HG03064 (cell line): ENCODE results near the gene PTPRZ1.

Source experiments
- ATAC-seq: cut with Tn5 transposase; IDR thresholded peaks from one replicate; pipeline ENCODE4 v1.9.1; 2021; ENCODE audit warnings: low read depth; ENCODE audit not compliant: unreplicated experiment

Gene PTPRZ1

DNA sequence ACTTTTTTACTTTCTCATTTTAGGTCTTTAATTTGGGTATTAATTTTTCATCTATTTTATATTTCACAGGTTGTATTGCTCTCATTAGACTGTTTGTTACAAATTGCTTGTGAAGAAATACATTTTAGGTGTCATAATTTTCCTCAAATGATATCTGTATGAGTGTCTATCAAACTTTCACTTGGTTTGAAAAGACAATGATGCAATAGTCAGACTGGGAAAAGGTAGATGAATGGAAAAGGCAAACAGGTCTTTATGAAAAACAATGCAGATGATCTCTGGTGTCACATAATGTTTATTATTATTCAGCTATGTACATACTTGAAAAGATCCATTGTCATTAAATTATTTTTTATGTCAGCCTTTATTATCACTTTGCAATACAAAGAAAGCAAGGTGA is 80.2 kb downstream of the PTPRZ1 start:
- no peak for ATAC-seq

DNA sequence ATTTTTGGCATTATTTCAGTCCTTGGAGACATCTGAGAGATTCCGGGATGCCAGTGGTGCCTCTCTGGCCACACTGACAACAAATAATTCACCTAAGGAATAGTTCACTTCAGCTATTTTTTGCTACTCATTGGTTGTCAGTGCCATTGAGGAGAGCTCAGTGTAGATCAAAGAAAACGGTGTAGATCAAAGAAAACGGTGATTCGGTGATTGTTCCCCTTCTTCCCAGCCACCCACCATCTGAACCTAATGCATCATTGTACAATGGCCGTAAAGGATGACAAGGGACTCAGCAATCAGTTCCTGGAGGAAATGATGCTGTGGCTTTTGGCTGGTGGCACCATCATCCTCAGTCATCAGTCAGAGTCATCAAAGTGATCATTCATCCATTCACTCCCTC is 80.6 kb downstream of the PTPRZ1 start:
- no peak for ATAC-seq

DNA sequence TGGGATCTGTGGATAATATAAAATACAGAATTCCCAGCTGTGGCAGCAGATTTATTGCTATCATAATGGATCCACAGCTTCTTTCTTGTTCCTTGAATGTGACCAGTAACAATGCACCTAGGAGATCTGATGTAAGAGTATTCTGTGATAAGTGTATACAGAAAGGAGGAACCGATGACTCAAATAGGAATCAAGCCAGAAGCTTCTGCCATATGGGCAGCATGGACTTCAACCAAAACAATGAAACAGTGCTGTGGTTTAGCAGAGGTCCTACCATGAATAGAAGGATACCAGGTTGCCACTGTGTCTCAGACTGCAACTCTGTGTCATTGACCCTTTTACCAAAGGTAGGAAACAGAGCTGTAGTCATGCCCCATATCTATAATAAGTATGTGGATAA is 81.8 kb downstream of the PTPRZ1 start:
- ATAC-seq, result no peak

DNA sequence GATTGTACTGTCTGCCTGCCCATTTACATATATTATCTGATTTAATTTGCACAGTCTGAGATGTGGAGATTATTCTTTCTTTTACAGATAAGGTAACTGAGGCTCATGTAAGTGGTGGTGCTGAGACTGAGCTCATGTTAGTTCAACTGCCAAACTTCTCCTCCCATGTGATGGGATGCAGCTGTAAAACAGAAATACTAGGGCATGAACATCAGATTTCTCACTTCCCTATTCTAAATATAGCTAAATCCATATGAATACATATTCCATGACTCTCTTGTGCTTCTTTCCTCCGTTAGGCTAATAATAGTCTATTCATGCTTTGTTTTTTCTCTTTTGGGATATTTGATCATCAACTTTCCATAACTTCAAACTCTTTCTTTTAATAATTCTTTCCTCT is 84.7 kb downstream of the PTPRZ1 start:
- no peak for ATAC-seq

DNA sequence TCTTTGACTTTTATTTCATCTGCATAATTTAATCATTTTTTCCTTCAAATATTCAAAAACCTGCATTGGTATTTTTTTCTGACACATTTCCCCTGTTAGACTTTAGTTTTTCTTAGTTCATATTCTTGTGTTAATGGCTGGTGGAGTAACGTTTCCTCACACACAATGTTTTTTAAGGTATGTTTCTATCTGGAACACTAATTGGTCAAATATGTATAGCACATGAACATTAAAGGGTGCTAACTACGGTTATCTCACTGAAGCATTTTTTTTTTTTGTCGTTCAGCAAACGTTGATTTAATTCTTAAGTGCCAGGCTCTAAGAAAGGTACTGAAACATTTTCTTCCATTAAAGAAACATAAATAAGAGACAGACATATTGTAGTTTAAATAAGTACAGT is 87.7 kb downstream of the PTPRZ1 start:
- no peak for ATAC-seq

DNA sequence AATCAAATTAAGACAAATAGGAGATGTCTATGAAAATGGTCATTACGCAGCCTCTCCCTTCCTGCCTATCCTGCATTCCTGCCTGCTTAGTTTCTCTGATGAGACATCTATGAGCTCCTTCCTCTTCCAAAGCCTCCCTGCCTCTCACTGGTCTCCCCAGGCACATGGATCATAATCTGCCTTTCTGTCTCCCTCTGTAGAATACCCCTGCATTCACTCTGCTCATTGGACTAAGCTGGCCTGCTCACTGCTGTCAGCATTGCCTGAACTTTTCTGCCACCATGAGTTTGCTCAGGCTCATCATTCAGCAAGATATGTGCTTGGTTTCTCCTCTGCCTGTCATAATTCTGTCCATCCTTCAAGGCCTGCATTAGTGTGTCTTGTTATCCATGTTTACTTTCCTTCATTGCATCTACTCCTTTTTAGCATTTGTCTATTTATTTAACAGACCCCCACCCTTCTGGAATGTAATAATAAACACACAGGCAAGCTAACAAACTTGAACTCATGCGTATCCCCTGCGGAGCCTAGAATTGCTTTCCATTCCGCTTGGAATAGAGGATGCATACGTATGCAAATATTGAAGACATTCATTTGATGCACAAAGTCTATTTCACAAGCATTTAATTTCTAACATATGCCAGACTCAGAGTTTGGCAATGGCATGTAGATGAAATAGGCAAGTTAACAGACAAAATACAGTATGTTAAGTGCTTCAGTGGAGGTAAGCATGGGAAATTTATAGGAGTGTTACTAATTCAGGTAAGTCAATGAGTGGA is 88.3 kb downstream of the PTPRZ1 start:
- no peak for ATAC-seq

DNA sequence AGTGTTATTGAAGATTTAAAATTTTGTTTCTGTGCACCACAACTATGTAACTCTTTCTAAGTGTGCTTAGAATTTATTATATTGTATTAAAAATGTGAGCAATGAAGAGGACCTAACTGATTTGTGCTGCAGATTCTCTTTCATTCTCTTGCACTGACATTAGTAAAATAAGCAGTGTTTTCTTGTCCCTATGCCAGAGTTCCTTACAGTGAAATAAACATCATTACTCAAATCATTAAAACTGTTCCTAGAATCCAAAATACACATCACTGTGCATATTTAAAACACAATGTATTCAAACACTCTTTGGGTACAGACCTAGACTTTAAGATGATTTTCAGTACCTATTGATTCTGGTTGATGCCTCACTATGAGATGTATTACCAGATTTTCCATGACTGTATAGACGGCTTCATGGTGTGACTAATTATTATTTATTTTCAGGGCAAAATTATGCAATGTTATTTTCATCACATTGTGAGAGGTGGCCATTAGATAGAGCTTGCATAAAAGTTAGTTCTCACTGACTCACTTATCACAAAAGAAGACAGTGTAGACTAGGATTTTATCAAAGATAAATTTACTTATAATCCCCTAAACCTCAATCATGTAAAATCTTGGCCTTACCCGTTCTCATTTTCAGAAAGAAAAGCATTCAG is 93.4 kb downstream of the PTPRZ1 start:
- no peak for ATAC-seq

DNA sequence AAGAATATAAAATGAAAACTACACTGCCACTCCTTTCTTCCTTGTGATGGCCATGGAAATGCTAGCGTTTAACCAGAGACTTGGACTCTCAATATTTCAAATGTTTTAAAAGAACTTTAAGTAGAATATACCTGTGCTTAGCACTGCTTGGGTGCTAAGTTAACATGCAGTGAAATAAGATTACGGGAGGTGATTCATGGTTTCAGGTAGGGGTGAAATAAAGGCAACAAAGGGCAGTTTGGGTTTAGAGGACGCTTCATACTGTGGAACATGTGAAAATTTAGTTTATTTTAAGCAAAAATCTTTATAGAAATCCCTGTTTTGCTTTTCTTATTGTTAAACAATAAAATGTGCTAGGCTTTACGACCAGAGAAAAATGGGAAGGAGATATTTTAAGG is 94.0 kb downstream of the PTPRZ1 start:
- ATAC-seq, result no peak

DNA sequence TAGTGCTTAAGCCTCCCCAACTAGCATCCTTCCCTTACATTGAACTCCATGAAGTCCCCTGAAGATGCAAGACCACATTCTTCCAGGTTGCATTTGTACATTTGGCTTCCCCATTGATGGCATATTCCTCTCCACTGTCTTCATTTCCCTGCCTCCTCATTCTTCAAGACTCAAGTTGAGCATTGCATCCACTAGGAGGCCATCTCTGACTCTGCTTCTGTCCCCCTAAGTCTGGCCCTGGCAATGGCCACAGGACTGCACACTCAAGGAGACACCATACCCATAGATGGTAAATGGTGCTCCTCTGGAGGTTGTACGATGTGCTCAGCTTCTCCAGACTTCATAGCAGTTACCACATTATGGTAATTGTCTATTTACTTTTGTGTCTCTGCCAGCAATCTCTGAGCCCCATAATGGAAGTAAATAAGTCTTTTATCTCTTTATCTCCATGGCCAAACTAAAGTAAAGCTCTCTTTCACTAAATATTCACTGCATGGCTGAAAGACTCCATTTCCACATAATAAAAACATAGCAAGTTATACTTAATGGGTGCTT is 112.6 kb downstream of the PTPRZ1 start:
- ATAC-seq, result no peak

DNA sequence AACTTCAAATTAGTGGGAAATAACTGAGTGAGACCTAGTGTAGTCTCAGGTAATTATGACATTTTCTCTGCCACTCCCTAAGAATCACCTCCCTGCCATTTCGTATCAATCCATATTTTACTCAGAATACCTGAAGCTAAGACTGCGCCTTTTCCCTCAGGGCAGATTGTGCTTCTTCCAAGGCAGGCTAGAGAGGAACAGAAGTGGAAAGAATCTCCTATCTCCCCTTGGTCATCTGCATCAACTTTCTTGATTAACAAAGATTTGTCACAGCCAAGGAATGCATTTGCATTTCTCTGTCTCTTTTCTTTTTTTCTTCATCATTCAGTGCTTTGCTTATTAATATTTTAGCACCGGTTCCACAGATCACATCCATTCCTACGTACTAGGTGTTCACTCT is 119.1 kb downstream of the PTPRZ1 start:
- ATAC-seq, result no peak

DNA sequence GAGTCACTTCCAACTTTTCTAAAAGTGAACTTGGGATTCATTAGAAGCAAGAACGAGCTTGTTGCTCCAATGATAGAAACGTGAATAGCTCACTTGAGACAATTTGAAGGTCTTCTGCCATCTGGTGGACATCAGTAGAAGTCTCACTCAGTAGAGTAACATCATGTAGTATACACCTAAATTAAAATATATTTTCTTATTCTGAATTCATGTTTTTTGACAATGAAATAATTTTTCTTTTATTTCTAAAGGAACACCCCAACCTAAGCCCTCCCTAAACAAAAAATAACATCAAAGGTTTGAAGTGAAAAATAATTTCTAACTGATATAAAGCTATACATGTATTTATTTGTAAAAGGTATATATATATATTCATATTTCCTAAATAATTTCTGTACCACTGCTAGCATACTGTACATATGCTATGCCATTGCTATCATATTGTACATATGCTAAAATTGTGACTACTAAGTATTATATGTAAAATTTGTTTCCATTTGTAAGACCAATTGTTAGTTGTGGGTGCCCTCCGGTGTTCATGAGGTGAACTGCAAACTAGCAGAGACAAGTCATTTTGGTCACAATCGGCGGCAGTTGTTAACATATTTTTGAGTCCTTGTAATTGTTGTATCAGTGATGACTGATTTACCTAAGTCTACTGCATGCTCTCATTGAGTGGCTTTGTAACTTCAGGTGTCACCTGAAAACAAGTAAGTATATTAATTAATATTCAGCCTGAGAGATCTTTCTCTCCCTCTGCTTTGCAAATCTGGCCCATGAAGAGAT is 121.9 kb downstream of the PTPRZ1 start:
- peak; percentile 97 for ATAC-seq

DNA sequence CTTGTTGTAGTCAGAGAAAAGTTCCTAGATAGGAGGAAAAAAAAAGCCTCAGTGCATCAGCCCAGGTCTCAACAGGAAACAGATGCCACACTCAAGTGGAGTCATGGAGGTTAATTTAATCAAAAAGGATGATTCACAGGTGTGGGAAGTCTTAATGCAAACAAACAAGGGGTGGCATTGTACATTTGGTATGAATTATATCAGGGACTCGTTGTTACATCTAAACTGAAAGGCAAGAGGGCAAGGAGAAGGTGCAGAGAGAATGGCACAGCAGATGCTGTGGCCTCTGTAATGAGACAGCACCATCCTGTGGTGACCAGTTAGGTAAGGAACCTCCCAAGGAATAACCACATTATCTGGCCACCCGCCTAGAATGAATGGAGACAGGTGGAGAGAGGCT is 133.7 kb downstream of the PTPRZ1 start:
- no peak for ATAC-seq

DNA sequence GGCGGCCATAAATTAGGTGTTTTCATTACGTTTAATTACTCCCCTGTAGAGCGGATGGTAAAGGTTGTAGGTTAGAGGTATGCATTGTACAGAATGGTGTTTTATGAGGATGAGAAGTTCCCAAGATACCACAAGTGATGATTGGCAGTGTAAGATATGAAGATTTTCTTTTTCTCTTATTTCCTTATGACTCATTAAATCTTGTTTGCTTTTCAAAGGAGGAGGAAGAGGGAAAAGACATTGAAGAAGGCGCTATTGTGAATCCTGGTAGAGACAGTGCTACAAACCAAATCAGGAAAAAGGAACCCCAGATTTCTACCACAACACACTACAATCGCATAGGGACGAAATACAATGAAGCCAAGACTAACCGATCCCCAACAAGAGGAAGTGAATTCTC is 137.2 kb downstream of the PTPRZ1 start:
- ATAC-seq, result no peak

DNA sequence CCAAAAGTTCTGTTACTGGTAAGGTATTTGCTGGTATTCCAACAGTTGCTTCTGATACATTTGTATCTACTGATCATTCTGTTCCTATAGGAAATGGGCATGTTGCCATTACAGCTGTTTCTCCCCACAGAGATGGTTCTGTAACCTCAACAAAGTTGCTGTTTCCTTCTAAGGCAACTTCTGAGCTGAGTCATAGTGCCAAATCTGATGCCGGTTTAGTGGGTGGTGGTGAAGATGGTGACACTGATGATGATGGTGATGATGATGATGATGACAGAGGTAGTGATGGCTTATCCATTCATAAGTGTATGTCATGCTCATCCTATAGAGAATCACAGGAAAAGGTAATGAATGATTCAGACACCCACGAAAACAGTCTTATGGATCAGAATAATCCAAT is 140.1 kb downstream of the PTPRZ1 start:
- ATAC-seq, result no peak

DNA sequence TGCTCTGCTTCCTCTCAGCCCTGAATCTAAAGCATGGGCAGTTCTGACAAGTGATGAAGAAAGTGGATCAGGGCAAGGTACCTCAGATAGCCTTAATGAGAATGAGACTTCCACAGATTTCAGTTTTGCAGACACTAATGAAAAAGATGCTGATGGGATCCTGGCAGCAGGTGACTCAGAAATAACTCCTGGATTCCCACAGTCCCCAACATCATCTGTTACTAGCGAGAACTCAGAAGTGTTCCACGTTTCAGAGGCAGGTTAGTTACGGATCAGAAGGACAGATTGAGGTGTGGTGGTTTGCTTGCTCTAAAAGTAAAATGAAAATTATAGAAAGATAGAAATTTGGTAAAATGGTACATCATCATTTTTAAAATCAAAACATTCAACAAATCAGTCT is 140.7 kb downstream of the PTPRZ1 start:
- no peak for ATAC-seq

DNA sequence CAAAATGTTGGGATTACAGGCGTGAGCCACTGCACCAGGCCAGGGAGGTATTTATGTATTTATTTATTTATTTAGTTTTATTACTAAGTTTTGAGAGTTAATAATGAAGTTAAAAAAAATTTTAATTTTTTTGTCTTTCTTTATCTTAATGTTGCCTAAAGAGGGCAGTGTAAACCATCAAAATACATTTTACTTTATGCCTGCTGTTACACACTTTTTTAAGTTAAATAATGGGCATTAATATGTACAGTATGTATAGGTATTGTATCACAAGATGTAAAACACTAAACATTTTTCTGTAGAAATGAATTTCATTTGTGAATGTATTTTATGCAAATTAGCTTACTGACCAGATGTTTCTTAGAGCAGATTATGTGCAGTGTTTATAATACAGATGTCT is 141.7 kb downstream of the PTPRZ1 start:
- no peak for ATAC-seq

DNA sequence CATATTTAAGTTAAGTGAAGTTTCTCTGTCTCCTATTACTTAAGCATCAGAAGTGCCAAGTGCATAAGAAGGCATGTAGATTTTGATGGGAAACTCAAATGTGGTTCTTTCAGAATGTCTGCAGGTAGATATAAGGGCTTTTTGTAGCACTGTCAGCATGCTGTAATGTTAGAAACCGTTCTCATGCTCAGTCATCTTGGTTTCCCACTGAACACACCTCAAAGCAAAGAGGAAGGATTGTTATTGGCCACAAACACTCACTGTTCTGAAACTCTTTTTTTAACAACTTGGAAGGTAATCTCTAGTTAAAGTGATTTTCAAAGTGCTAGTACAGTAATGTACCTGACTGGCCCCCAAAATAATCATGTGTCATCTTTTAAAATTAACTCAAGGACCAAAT is 145.1 kb downstream of the PTPRZ1 start:
- no peak for ATAC-seq

DNA sequence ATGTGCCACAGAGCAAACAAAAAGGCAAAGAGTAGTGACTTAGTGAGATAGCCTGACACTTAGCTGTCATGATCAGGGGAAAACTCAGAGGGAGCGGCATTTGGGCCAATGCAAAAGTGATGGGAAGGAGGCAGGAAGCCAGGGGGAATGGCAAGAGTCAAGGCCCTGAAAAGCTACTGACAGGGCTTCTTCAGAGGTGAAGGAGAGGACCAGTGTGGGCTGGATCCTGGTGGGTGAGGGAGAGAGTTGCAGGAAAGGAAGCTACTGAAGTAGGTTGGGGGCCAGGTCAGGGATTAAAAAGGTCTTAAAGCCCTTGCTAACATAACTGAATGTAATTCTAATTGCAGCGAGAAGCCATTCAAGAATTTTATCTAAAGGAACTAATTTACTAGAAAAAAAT is 154.1 kb downstream of the PTPRZ1 start:
- ATAC-seq, result no peak

DNA sequence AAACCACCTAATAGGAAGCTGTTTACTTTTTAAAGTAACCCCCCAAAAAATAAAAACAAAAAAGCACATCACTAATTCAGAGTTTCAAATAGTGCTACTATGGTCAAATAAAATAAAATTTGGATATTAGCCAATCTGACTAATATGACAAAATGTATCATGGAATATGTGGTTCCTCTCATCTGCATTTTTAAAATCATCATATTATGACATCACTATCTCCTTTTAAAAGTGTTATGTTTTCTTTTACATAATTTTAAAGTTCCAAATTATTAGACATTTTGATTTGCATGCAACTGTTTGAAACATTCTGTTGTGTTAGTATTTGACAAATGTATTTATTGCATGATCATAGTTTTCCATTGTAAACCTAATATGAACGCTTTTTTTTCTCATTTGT is 160.7 kb downstream of the PTPRZ1 start:
- ATAC-seq, result no peak

DNA sequence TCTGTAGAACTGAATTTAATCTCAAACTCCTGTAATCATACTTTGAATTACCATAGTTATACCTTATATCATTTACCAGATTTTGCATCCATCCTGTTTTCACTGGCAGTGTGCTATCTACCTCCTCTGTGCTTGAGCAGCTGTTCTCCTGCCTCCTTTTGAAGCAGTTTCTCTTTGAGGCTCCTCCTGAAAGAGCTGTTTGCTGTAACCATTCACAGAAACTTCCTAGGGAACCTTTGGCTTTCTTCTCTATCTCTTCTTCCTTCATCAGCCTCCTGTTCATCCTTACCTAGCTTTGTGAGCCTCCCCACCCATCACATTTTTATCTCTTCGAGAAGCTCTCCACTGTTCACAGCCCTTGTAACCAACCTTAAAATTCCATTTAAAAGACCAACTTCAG is 162.9 kb downstream of the PTPRZ1 start:
- ATAC-seq, result no peak

DNA sequence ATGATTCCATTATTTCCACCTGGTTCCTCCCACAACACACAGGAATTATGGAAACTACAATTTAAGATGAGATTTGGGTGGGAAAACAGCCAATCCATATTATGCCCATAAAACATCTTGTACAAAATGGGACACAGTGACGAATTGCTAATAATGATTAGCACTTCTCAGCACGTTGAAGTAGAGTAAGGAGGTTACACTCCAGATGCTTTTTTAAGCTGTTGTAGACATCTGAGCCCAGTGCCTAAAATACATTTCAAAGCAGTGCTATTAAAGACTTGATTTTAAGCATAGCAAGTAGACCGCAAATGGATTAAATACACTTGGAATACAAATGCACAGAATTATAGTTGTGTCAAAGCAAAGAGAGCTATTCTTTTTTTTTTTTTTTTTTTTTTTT is 165.2 kb downstream of the PTPRZ1 start:
- no peak for ATAC-seq
